Stimulated activated naive CD8-positive, alpha-beta T cell treated with anti-CD3 and anti-CD28 coated beads, Interleukin-15, amount 100 ng/mL, for 72 hours (primary cell): Measurements from ENCODE around the gene TACC2.

ENCODE experiments used
- ATAC-seq: fragments of 150-1000 bp; cut with Tn5 transposase; 2 replicates; pipeline ENCODE4 v1.10.0; 2021; ENCODE audit warnings: mild to moderate bottlenecking, moderate library complexity
- DNase-seq, 2 donors: peaks; one replicate each; pipeline ENCODE4 v3.0.0; 2021 to 2022
- H3K27ac Mint-ChIP-seq, 2 donors: one replicate each; pipeline ENCODE4 v1.8.0; 2022; ENCODE audit warnings: mild to moderate bottlenecking in 2 of 2, mixed read lengths in 2 of 2, moderate library complexity in 2 of 2
- H3K27me3 Mint-ChIP-seq: one replicate; pipeline ENCODE4 v1.8.0; 2022; ENCODE audit warnings: mixed read lengths
- H3K4me1 Mint-ChIP-seq: one replicate; pipeline ENCODE4 v1.8.0; 2022; ENCODE audit warnings: mild to moderate bottlenecking, mixed read lengths
- H3K4me3 Mint-ChIP-seq, 2 donors: one replicate each; pipeline ENCODE4 v1.8.0; 2022; ENCODE audit warnings: mild to moderate bottlenecking in 2 of 2, mixed read lengths in 2 of 2, moderate library complexity in 1 of 2
- H3K9me3 Mint-ChIP-seq, 2 donors: one replicate each; pipeline ENCODE4 v1.8.0; 2022; ENCODE audit warnings: mixed read lengths in 2 of 2

The TACC2 gene

DNA sequence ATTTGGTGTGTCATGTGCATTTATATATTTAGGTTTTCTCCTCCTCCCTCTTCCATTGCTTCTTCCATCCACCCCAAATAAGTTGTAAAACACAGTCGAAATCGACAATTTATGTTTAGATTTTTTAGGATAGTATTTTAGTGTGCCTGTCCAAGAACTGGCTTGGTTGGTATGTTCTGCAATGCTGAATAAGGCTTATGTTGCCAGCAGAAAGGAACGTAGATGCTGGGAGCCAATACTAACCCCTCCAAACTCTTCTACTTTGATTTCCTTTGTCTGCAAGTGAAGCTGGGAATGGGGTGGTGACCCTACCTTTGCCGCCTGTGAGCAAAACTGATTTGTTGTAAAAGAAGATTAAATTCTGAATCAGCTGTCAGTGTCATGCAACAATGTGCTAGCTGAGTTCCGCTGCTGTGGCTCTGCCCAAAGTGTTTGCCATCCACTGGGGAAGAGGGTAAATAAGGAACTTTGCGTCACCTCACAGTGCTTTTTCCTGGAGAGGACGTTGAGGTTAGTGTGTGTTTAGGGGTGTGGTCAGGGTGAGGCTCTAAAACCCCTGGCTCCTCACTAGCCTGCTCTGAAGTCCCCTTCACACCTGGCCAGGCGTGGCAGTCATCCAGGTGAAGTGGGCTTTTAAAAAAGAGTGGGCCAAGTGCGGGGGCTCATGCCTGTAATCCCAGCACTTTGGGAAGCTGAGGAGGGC is 44.4 kb downstream of the TACC2 start:
- Mint-ChIP-seq H3K9me3 (no peaks in the 10 kb centered on the region), H3K27me3 (peaks cover 30% of the 10 kb centered on the region)
- no peak for DNase-seq

DNA sequence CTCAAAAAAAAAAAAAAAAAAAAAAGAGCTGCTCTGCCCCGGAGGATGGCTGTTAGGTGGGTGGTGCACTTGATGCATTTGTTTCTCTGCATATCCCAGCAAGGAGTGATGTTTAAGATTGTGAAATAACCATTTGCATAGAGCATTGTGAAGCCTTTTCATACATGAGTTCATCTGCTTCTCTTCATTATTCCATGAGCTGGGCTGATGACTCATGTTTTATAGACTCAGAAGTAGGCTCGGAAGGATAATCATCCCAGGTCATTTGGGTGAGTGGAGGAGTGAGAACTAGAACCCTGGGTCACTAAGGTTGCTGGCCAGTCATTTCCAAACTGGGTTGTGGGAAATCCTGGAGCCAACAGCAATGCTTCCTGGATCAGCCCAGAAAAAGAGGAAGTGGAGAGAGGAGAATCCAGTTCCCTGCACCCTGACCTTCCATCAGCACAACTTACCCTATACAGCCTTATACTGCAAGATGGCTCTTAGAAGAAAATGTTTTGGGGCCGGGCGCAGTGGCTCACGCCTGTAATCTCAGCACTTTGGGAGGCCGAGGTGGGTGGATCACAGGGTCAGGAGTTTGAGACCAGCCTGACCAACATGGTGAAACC is 45.3 kb downstream of the TACC2 start:
- ATAC-seq = no peak
- no peak overlapping the region for H3K4me3 Mint-ChIP-seq
- H3K27ac Mint-ChIP-seq = no peak overlapping the region
- no peak for DNase-seq
- H3K4me1 Mint-ChIP-seq = no peaks in the 10 kb centered on the region
- H3K9me3 Mint-ChIP-seq = no peaks in the 10 kb centered on the region
- peaks cover 36% of the 10 kb centered on the region for H3K27me3 Mint-ChIP-seq

More for the DNA sequence above, 44.4 kb downstream of the TACC2 start:
- Mint-ChIP-seq H3K4me3 (no peak overlapping the region), H3K27ac (no peak overlapping the region), H3K4me1 (no peaks in the 10 kb centered on the region)
- no peak for ATAC-seq

DNA sequence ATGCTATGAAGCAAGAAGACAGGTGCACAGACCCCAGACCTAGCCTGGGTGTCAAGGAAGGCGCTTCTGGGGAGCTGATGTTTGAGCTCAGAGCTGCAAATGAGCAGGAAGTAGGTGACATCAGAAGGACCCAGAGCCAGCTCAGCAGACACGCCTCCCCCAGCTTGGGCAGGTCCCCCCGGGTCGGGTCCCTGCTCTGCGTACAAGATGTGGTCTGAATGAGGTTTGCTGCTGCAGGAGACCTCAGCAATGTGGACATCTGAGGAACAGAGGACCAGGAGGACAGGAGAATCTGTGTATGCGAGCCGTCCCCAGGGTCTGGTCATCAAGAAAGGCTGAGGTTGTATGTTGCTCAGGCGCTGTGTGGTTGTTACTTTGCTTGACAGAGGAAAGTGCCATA is 51.8 kb downstream of the TACC2 start:
- no peak for DNase-seq
- no peak for ATAC-seq
- Mint-ChIP-seq H3K27me3 (peaks cover 32% of the 10 kb centered on the region), H3K4me1 (no peaks in the 10 kb centered on the region), H3K27ac (no peak overlapping the region), H3K9me3 (no peaks in the 10 kb centered on the region), H3K4me3 (no peak overlapping the region)

DNA sequence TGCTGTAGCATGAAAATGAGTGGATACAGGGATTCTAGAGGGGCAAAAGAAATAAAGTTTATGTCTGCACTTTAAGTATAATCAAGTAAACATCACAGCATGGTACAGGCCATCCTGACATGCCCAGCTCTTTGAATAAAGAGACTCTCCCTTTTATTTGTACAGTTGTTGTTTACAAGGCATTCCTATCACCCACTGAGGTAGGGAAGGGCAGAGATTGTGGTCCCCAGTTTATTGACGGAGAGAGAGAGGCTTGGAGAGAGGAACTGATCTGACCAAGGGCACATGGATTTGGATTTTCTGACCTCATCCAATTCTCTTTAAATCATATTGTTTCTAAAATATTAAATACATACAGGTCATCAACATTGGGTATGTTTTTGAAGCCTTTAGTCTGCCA is 53.9 kb downstream of the TACC2 start:
- no peaks in the 10 kb centered on the region for H3K9me3 Mint-ChIP-seq
- H3K27ac Mint-ChIP-seq = no peak overlapping the region
- peaks cover 29% of the 10 kb centered on the region for H3K27me3 Mint-ChIP-seq
- ATAC-seq (no peak), DNase-seq (no peak)
- no peaks in the 10 kb centered on the region for H3K4me1 Mint-ChIP-seq
- no peak overlapping the region for H3K4me3 Mint-ChIP-seq

DNA sequence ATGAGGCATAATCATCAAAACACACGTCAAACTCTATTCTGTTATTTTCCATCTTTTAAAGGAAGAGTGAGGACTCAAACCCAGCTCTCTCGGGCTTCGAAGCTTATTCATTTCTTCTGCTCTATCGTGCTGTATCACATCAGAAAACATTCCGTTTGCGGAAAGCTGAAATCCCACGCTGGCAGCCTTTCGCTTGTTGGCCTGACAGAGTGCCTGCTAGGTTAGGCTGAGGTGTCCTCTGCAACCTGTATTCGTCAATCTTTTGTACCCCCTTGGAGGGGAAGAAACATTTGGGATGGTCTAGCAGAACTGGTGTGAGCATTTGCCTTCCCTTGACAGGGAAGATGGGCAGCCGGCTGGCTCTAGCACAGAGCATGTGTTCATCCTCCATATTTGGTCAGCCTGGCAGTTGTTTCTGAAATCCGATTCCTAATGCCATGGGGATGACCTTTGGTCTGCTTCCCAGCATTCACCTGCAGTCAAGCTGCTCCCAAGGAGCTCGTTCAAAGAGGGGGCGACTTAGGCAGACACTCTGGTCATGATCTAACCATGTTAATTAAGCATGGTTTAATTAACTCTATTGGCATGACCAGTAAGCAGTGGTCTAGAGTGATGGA is 55.2 kb downstream of the TACC2 start:
- H3K4me3 Mint-ChIP-seq = no peak overlapping the region
- no peak overlapping the region for H3K27ac Mint-ChIP-seq
- ATAC-seq (no peak), DNase-seq (no peak)
- no peaks in the 10 kb centered on the region for H3K4me1 Mint-ChIP-seq
- H3K27me3 Mint-ChIP-seq = peaks cover 24% of the 10 kb centered on the region
- H3K9me3 Mint-ChIP-seq = no peaks in the 10 kb centered on the region

DNA sequence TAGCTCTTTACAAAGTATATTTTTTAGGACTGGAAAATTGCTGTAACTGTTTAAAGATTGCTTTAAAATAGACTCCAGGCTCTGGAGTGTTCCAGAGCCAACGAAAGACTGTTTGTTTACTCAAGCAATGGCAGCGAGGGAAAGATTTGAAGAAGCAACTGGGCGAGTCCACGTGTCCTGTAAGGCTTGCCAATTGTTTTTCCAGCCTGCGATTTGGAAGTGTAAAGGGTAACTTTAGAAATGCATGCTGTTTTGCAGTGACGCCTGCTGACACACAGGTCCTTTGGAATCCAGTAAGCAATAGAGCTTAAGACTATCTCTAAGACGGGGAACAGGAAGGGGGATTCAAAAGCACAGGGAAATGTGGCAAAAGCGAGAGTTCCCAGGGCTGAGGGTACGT is 55.8 kb downstream of the TACC2 start:
- no peaks in the 10 kb centered on the region for H3K4me1 Mint-ChIP-seq
- H3K9me3 Mint-ChIP-seq = no peaks in the 10 kb centered on the region
- H3K4me3 Mint-ChIP-seq = no peak overlapping the region
- peaks cover 19% of the 10 kb centered on the region for H3K27me3 Mint-ChIP-seq
- no peak overlapping the region for H3K27ac Mint-ChIP-seq
- ATAC-seq (no peak), DNase-seq (no peak)

DNA sequence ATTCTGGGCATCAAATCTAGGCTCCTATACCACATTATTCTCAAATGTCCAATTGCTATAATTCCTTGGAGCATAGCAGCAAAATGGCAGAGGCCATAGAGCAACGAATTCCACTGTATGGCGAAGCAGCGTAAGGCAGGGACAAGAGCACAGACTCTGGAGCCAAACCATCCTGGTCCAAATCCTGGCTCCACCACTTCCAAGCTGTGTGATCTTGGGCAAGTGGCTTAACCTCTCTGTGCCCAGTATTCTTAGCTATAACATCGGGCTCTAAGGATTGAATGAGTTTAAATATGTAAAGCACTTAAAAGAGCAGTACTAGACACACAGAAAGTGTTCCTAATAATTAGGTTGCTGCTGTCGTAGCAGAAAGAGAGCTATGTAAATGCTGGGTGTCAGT is 56.2 kb downstream of the TACC2 start:
- Mint-ChIP-seq H3K27ac (peak overlapping the region in 1 of 2 donors; percentile 52), H3K27me3 (peaks cover 14% of the 10 kb centered on the region), H3K4me1 (no peaks in the 10 kb centered on the region), H3K4me3 (no peak overlapping the region), H3K9me3 (no peaks in the 10 kb centered on the region)
- no peak for DNase-seq
- no peak for ATAC-seq

DNA sequence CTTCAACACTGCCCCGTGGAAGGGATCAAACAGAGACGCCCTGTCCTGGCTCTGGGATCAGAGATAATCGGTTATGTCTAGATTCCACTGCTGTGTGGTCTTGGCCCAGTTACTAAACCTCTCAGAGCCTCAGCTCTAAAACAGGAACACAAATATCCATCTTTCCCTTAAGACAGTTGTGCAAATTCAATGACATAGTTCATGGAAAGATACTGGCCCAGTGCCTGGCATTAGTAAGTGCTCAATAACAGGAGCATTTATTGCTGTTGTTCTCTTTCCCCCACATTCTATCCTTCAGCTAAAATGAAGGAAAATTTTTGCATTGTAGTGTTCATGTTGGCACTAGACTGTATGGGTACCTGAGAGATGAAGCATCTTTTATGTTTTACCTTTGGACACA is 58.6 kb downstream of the TACC2 start:
- ATAC-seq = no peak
- Mint-ChIP-seq H3K4me3 (no peak overlapping the region), H3K27ac (no peak overlapping the region), H3K27me3 (peaks cover 9% of the 10 kb centered on the region), H3K9me3 (no peaks in the 10 kb centered on the region), H3K4me1 (no peaks in the 10 kb centered on the region)
- DNase-seq = no peak

DNA sequence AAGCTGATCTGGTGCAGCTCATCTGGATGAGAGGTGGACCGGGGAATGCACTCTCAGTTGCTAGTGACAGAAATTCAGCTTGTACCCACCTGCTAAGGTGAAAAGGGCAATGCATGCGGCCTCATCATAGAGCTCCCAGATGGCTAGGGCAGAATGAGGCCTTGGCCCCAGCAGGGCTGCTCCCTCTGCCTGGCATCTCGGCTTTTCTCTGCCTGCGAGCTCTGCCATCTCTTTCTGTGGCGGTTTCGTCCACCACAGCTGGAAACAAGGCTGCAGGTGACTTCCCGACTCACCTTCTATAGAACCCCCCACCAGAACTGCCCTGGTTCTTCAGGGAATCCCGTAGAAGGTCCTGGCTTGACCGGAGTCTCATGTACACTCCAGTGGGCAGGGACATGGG is 60.1 kb downstream of the TACC2 start:
- ATAC-seq (no peak), DNase-seq (no peak)
- H3K27me3 Mint-ChIP-seq = peaks cover 23% of the 10 kb centered on the region
- H3K9me3 Mint-ChIP-seq = peaks cover 0 to 3% of the 10 kb centered on the region in 2 donors
- no peaks in the 10 kb centered on the region for H3K4me1 Mint-ChIP-seq
- no peak overlapping the region for H3K27ac Mint-ChIP-seq
- H3K4me3 Mint-ChIP-seq = no peak overlapping the region

DNA sequence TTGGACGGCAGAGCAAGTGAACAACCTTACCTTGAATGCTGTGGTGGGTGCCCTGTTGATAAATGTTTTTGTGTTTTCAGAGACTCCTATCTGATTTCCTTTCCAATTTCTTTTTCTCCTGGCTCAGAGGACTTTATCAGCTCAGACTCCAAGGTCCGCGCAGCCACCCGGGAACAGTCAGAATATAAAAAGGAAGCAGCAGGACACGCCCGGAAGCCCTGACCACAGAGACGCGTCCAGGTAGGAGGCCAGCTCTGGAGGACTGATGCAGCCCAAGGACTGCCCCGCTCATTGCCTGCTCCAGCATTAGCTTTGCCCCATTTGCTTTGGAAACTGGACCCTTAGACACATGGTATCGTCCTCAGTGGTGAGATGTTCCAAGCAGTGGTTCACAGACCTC is 61.3 kb downstream of the TACC2 start:
- ATAC-seq = no peak
- DNase-seq = no peak
- Mint-ChIP-seq H3K9me3 (peaks cover 0 to 7% of the 10 kb centered on the region in 2 donors), H3K27ac (no peak overlapping the region), H3K4me1 (no peaks in the 10 kb centered on the region), H3K27me3 (peaks cover 16% of the 10 kb centered on the region), H3K4me3 (no peak overlapping the region)

DNA sequence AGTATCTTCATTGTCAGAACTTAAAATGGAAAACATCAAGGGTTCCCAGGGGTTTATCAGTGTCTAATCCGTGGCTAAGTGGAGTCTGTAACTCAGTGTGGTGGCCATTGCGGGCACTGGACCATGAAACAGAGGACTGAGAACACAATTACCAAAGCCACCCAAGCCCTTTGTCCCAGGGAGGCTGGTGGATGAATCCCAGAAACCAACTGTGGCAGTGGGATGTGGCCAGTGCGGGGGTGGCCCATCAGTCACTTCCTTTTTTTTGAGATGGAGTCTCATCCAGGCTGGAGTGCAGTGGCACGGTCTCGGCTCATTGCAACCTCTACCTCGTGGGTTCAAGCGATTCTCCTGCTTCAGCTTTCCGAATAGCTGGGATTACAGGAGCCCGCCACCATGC is 61.8 kb downstream of the TACC2 start:
- peaks cover 16% of the 10 kb centered on the region for H3K27me3 Mint-ChIP-seq
- H3K4me3 Mint-ChIP-seq = no peak overlapping the region
- DNase-seq (no peak), ATAC-seq (no peak)
- no peaks in the 10 kb centered on the region for H3K4me1 Mint-ChIP-seq
- peaks cover 0 to 12% of the 10 kb centered on the region in 2 donors for H3K9me3 Mint-ChIP-seq
- no peak overlapping the region for H3K27ac Mint-ChIP-seq

DNA sequence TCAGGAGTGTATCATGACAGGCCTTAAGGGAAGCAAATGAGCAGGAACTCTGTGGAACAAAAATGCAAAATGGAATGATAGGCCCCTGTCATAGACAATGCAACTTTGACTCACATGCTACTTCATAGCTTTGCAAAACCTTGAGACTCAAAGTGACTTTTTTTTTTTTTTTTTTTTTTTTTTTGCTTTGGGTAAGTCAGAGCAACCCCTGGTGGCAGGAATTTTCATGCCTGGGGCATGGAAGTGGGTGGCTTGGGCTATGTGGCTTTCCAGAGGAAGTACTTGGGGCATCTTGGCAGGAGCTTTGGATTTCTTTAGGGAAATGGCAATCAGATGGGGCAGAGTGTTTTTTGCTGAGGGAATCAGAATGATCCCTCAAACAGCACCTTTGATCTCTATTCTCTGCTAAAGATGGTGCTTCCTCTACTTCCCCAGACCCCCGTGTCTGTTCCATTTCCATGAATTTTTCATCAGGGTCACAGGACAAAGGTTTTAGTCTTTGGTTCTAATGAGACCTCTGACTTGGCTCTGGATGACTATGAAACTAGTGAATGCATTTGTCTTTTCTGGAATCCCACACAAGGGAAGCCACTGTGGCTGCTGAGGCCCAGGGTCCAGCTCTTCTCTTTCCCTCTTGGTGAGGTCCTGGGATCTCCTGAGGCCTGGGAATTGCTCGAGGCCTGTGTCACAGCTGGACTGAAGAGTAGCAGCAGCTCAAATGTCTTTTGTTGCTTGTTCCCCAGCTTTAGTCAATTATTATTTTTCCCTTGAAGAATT is 62.8 kb downstream of the TACC2 start:
- Mint-ChIP-seq H3K27ac (no peak overlapping the region), H3K4me1 (no peaks in the 10 kb centered on the region), H3K9me3 (peaks cover 0 to 12% of the 10 kb centered on the region in 2 donors), H3K27me3 (peaks cover 16% of the 10 kb centered on the region), H3K4me3 (no peak overlapping the region)
- ATAC-seq = no peak
- DNase-seq = no peak

DNA sequence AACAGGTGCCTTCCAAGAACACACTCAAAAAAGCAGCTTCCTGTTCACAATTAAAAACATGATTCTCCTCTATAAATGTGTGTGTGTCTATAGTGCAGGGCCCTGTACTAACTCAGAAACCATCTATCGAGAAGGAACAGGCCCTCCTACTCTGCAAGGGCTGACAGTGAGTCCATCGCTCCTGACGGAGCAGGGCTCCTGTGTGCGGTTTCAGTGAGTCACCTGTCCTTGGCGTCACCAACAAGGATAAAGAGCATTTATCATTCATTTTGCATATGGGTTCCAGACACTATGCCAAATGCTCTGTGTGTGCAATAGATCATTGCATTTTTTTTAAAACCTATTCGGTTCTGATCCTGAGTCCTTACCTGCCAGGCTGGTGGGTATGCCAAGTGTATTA is 63.7 kb downstream of the TACC2 start:
- H3K9me3 Mint-ChIP-seq = peaks cover 0 to 12% of the 10 kb centered on the region in 2 donors
- ATAC-seq (no peak), DNase-seq (no peak)
- H3K27me3 Mint-ChIP-seq = peaks cover 16% of the 10 kb centered on the region
- no peak overlapping the region for H3K4me3 Mint-ChIP-seq
- no peak overlapping the region for H3K27ac Mint-ChIP-seq
- H3K4me1 Mint-ChIP-seq = no peaks in the 10 kb centered on the region

DNA sequence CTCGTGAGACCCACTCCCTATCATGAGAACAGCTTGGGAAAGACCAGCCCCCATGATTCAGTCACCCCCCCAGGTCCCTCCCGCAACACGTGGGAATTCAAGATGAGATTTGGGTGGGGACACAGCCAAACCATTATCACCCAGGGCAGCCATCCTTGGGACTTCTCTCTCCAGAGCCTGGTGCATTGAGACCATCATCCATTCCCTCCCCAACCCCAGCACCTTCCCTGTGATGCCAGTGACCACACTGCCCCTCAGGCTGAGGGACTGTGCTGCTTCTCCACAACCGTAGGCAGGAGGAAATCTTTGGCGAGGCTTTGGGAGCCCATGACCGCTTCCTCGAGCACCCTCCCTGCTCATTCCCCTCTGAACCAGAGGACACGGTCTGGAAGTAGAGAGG is 64.4 kb downstream of the TACC2 start:
- H3K27ac Mint-ChIP-seq = no peak overlapping the region
- no peak overlapping the region for H3K4me3 Mint-ChIP-seq
- H3K27me3 Mint-ChIP-seq = peaks cover 16% of the 10 kb centered on the region
- ATAC-seq (no peak), DNase-seq (no peak)
- H3K9me3 Mint-ChIP-seq = peaks cover 0 to 12% of the 10 kb centered on the region in 2 donors
- no peaks in the 10 kb centered on the region for H3K4me1 Mint-ChIP-seq

DNA sequence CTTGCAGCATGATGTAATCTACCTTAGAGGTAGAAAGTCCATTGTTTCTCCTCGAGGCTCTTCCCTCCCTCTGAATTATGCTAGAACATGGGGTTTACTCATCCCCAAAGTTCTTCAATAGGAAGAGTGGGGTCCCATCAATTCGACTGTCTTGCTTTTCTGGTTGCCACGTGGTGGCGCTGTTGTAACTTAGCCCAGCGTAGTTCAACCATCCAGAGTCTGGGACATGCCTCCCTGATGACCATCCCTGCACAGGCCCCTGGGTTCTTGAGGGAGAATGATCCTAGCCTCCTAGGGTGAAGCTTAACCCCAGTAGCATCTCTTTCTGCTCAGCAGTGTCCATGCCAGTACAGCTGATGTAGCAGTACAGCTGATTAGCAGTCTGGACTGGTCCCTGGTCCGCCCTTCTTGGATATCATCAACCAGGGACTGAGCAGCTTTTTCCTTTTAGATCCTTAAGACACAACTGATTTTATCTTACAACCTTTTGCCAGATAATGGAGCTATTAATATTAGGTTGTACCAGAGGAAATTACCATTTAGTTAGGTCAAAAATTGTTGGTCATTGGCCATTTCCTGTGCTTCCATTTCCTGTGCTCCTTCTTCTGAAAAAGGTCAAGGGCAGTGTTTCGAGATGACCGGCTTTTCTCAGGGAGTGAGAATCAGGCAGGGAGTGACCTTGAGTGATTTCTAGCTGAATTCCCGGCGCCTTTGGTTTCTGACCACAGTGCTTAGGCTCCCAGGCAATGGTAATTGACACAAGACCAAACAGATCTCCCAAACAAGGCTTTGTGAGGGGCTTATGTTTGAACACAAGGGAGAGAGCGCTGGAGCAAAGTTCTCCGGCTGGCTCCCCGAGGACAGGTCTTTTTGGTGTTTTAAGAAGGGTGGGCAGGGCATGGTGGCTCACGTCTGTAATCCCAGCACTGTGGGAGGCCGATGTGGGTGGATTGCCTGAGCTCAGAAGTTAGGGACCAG is 65.4 kb downstream of the TACC2 start:
- H3K27me3 Mint-ChIP-seq = peaks cover 16% of the 10 kb centered on the region
- H3K9me3 Mint-ChIP-seq = peaks cover 0 to 12% of the 10 kb centered on the region in 2 donors
- no peak for DNase-seq
- no peaks in the 10 kb centered on the region for H3K4me1 Mint-ChIP-seq
- H3K4me3 Mint-ChIP-seq = no peak overlapping the region
- H3K27ac Mint-ChIP-seq = no peak overlapping the region
- no peak for ATAC-seq
